Measurements from ENCODE around the gene PLPPR1.

DNA sequence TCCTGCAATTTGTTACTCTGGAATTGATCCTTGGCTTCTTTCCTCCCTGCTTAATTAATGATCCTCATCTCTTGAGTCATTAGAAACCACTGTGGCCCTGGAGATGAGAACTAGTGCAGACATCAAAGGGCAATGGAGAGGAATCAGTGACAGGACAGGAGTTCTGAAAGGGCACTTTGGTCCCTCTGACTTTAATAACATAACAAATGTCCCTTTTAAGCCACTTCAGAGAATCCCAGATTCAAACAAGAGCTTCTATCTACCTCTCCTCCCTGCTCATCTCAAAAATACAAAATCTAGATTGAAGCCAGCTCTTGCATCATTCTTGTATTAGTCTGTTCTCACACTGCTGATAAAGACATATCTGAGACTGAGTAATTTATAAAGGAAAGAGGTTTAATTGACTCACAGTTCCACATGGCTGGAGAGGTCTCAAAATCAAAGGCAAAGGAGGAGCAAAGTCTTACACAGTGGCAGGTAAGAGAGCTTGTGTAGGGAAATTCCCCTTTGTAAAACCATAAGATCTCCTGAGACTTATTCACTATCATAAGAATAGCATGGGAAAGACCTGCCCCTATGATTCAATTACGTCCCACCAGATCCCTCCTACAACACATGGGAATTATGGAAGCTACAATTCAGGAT, 139.1 kb downstream of the PLPPR1 start:
- TF ChIP-seq, protein P1, sequence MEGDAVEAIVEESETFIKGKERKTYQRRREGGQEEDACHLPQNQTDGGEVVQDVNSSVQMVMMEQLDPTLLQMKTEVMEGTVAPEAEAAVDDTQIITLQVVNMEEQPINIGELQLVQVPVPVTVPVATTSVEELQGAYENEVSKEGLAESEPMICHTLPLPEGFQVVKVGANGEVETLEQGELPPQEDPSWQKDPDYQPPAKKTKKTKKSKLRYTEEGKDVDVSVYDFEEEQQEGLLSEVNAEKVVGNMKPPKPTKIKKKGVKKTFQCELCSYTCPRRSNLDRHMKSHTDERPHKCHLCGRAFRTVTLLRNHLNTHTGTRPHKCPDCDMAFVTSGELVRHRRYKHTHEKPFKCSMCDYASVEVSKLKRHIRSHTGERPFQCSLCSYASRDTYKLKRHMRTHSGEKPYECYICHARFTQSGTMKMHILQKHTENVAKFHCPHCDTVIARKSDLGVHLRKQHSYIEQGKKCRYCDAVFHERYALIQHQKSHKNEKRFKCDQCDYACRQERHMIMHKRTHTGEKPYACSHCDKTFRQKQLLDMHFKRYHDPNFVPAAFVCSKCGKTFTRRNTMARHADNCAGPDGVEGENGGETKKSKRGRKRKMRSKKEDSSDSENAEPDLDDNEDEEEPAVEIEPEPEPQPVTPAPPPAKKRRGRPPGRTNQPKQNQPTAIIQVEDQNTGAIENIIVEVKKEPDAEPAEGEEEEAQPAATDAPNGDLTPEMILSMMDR (conservative IDR thresholded peaks at IDR 0.05; ENCODE audit: low read length) = no peak
- no peak for TF ChIP-seq EZH2phosphoT487 (IDR thresholded peaks at IDR 0.05; ENCODE audit: borderline replicate concordance)

Data from Loucy (cell line).